ENCODE measurements around the gene CDC40. TPM values are rescaled to one million over a fixed set of nuclear protein-coding genes. Genes with fewer than 3 reads are reported as not detected.

The CDC40 gene
- 24.2 and 25.5 TPM in 2 replicates for total RNA-seq (2014; rRNA removed; shearing (Covaris generic))

DNA sequence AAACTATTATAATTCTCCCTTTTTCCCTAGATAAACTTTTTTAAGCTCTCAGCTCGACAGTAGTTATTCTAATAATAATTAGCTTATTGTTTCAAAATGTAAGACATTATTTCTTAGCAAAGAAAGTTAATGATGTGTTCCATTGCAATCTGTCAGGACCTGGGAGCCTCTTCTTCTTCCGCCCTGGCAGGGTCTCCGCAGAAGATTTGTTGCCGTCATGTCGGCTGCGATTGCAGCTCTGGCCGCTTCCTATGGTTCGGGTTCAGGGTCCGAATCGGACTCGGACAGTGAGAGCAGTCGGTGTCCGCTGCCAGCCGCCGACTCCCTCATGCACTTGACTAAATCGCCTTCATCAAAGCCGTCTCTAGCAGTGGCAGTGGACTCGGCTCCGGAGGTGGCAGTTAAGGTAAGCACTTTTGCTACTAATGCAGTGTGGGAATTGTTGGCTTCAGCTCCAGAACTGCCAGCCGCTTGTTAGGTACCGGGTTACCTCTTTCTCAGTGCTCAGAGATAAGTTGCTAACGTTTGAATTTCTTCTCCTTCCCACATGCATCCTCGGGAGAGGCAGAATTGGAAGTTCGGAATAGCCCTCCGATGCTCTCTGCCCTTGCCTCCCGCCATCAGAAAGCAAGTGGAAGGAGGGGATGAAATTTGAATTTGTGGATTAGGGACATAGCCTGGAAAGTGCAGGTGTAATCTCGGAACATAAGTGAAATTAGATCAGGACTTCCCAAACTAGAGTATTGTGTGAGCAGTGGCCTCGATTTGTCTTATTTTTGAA is at the start of gene CDC40:
CDC40 (plus strand) TSS at position 200 of the 781 bp plus-strand sequence; CDS start at position 218, 18 bp downstream.
- DNase-seq (ENCODE audit: low read depth), result no peak

GRCh38 chr6:110137924-110138887 is 42.0 kb upstream of the CDC40 start:
- DNase-seq (ENCODE audit: low read depth), result no peak

GRCh38 chr6:110139052-110139451 is 41.2 kb upstream of the CDC40 start:
- no peak for DNase-seq (ENCODE audit: low read depth)

DNA sequence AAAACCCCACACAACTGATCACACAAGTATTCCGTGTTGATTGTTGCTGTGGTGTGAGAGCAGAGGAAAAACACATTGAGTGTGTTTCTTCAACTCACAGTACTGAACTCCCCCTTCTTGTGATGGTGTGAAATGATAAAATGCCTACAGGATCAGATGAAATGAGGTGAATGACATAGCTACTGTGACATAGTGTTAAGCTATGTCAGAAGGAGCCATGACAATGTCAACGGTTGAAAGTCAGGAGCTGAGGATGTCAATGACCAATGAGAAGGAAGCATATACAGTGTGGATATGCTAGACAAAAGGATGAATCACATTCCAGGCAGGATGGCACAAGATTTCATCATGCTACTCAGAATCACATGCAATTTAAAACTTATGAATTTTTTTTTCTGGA is 39.6 kb upstream of the CDC40 start:
- DNase-seq (ENCODE audit: low read depth), result peak; percentile 33

GRCh38 chr6:110147870-110148269 is 32.4 kb upstream of the CDC40 start:
- DNase-seq (ENCODE audit: low read depth), result no peak

- DNase-seq (ENCODE audit: low read depth), result no peak
Observed at GRCh38 chr6:110158479-110158878, 21.7 kb upstream of the CDC40 start.

- no peak for DNase-seq (ENCODE audit: low read depth)
Observed at GRCh38 chr6:110170081-110170480, 10.1 kb upstream of the CDC40 start.

- no peak for DNase-seq (ENCODE audit: low read depth)
Observed at GRCh38 chr6:110173506-110174132, 6.6 kb upstream of the CDC40 start.

GRCh38 chr6:110178626-110179405 is 1.4 kb upstream of the CDC40 start:
- DNase-seq (ENCODE audit: low read depth), result peak; percentile 66

- peak; percentile 98 for DNase-seq (ENCODE audit: low read depth)
Observed at GRCh38 chr6:110179406-110180227, 610 bp upstream of the CDC40 start, which contains the start of gene WASF1. Gene WASF1, minus strand, starts transcription at chr6:110179670. Its CDS starts 52,069 bp downstream, at chr6:110127601.

- no peak for DNase-seq (ENCODE audit: low read depth)
Observed at GRCh38 chr6:110181131-110182030, 1.2 kb downstream of the CDC40 start.

GRCh38 chr6:110183292-110183885 is 3.2 kb downstream of the CDC40 start:
- no peak for DNase-seq (ENCODE audit: low read depth)

GRCh38 chr6:110185879-110186278 is 5.7 kb downstream of the CDC40 start:
- no peak for DNase-seq (ENCODE audit: low read depth)

GRCh38 chr6:110188791-110189190 is 8.6 kb downstream of the CDC40 start:
- DNase-seq (ENCODE audit: low read depth), result no peak

DNA sequence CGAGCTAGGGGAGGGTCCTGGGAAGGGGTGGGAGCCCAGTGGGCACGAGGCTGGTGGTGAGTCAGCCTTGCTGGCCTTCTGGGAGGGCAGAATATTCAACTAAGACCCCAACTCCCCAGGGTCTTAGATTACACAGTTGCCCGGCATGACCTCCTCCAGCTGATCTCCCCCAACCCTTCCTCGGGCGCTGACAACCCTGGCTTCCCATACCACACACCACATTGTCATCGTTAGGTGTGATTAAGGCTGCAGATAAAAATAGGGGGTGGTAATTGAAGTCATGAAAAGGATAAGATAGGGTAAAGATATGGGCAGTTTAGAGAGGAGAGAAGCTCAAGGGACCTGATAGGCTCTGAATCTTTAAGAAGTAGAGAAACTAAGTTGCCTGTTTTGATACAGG is 10.5 kb downstream of the CDC40 start:
- DNase-seq (ENCODE audit: low read depth), result no peak

- no peak for DNase-seq (ENCODE audit: low read depth)
Observed at GRCh38 chr6:110191477-110191876, 11.2 kb downstream of the CDC40 start.

GRCh38 chr6:110195639-110196038 is 15.4 kb downstream of the CDC40 start:
- DNase-seq (ENCODE audit: low read depth), result no peak

- no peak for DNase-seq (ENCODE audit: low read depth)
Observed at GRCh38 chr6:110196874-110197273, 16.6 kb downstream of the CDC40 start.

DNA sequence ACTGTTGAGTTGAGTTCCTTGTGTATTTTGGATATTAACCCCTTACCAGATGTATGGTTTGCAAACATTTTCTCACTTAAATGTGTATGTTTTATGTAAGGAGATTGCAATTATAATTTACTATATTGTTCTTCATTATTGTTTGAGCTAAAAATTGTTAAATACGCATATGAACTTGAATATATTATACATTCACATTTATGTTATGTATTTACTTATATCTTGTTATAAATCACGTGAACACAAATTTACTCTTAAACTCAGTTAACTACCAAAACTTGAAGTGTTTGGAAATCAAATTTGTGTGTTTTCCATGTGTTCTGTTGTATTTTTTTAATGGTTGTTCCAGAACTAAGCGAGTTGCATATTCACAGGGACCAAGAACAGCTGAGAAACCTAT is 18.3 kb downstream of the CDC40 start:
- DNase-seq (ENCODE audit: low read depth), result no peak
